GM20000 (cell line): ENCODE data around the gene SLC2A13.
"Not testable (repeated sequence)": the region's sequence is repeated elsewhere in the genome, so short reads cannot be mapped to it uniquely, and the experiment has no call there.

ENCODE experiments used
- DNase-seq: peaks from one replicate; pipeline ENCODE4 v3.0.0; 2012; ENCODE audit warnings: low spot score
- TF ChIP-seq, protein P1 (sequence below): IDR thresholded peaks from 2 replicates; pipeline ENCODE4 v1.5.1; 2012; ENCODE audit warnings: mild to moderate bottlenecking, control low read depth; ENCODE audit errors: extremely low read depth, missing control alignments

The SLC2A13 gene

DNA sequence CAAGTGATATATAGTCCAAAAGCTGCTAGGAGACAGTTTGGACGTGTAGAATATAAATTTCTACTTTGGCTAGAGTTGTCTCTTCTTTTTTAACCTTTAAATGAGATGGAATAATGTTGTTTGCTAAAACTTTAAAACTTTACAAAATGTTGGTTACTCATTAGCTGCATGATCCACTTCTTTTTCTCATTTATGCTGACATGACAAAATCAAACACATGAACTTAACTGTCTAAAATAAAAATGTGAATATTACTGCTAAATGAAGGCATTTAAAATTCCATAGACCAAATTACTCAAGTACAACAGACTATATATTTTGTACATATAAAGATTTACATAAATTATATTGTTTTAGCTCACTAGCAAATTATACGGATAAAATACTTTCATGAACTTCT, 350.4 kb downstream of the SLC2A13 start:
- DNase-seq, result no peak
- TF ChIP-seq, protein P1, sequence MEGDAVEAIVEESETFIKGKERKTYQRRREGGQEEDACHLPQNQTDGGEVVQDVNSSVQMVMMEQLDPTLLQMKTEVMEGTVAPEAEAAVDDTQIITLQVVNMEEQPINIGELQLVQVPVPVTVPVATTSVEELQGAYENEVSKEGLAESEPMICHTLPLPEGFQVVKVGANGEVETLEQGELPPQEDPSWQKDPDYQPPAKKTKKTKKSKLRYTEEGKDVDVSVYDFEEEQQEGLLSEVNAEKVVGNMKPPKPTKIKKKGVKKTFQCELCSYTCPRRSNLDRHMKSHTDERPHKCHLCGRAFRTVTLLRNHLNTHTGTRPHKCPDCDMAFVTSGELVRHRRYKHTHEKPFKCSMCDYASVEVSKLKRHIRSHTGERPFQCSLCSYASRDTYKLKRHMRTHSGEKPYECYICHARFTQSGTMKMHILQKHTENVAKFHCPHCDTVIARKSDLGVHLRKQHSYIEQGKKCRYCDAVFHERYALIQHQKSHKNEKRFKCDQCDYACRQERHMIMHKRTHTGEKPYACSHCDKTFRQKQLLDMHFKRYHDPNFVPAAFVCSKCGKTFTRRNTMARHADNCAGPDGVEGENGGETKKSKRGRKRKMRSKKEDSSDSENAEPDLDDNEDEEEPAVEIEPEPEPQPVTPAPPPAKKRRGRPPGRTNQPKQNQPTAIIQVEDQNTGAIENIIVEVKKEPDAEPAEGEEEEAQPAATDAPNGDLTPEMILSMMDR, result no peak

DNA sequence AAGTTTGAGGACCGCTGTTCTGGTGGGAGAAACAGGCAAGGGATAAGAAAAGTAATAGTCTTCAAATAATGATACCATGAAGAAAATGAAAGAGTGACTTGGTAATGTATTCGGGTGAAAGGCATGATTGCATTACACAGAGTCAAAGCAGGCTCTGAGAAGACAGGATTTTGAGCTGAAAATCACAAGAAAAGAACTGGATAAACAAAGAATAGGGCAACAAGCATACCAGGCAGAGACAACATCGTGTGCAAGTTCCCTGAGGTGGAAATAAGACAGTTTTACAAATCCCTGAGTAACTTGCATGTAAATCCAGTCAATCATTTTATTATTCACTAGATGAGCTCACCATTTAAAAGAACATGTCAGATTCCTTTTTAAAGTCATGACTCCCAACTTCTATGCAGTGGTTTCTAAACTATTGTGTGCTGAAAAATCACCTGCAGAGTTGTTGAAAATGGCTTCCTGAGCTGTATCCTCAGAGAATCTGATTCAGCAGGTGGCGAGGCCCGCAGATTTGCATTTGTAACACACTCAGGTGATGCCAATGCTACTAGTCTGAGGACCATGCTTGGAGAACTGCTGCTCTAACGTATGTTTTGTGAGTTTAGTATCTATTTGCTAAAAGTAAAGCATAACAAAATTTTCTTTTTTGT, 353.3 kb downstream of the SLC2A13 start:
- DNase-seq, result no peak
- TF ChIP-seq, protein P1, result no peak

DNA sequence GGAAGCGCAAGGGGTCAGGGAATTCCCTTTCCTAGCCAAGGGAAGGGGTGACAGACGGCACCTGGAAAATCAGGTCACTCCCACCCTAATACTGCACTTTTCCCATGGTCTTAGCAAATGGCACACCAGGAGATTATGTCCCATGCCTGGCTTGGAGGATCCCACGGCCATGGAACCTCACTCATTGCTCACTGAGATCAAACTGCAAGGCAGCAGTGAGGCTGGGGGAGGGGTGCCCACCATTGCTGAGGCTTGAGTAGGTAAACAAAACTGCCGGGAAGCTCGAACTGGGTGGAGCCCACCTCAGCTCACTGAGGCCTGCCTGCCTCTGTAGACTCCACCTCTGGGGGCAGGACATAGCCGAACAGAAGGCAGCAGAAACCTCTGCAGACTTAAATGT, 359.7 kb downstream of the SLC2A13 start:
- DNase-seq, result not testable (repeated sequence)

DNA sequence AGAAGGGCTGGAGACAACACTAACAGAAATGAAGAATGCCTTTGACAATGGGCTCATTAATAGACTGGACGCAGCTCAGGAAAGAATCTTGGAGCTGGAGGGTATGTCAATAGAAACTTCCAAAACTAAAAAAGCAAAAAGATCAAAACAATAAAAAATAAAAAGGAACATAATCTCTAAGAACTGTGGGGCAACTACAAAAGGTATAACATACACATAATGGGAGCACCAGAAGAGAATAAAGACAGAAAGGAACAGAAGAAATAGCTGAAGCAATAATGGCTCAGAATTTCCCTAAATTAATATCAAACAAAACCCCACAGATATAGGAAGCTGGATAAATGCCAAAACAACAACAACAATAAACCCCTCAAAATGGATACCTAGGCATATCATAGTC, 362.2 kb downstream of the SLC2A13 start:
- TF ChIP-seq, protein P1, result no peak

DNA sequence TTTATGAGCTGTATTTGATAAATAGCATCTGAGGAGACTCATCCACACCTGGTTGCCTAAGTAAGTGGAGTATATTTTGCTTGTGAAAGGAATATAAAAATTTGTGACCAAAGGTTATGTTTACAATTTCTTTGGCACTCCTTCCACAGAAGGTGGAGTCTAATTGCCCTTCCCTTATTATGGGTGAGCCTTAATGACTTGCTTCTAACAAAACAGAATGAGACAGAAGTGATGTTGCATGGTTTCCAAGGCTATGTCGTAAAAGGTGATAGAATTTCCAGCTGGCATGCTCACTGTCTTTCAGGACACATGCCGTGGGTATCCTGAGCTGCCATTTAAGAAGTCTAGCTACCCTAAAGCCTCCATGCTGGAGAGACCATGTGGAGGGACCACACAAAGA, 369.5 kb downstream of the SLC2A13 start:
- TF ChIP-seq, protein P1, result no peak
- no peak for DNase-seq

More for the DNA sequence above, 362.2 kb downstream of the SLC2A13 start:
- DNase-seq, result no peak

DNA sequence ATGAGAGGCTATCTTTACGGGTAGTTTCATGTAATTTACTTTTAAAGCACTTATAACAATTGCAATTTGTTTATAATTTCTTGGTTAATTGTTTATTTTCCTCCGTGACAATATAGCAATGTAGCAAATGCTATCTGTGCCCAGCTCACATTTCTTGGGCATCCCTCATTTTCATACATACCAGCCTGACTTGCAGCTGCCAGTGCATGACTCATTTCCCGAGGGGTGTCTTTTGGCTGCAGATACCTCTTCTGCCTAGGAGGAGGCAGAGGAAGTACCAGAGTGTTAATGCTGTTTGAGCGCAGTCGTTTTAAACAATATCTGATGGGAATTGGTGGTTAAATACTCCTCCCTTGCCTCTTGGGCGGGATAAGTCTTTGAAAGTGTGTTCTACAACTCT, 382.1 kb downstream of the SLC2A13 start:
- no peak for DNase-seq
- TF ChIP-seq, protein P1, result no peak

DNA sequence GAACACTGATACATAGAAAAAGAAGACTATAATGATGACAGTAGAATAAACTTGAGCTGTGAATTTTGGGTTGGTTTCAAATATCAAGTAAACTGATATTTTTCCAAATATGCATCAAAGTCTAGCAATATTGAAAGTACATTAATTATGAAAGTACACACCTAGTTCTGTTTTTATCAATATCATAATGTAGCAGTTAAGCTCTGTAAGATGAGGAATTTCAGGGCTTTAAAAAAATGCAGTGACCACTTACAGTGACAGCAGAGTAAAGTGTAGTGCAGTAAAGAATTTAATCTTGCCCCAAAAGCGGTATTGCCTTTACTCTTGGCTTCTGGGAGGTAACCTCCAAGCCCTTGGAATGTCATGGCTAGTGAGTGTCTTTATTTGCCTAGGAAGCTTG, 383.4 kb downstream of the SLC2A13 start:
- no peak for DNase-seq
- TF ChIP-seq, protein P1, result no peak

DNA sequence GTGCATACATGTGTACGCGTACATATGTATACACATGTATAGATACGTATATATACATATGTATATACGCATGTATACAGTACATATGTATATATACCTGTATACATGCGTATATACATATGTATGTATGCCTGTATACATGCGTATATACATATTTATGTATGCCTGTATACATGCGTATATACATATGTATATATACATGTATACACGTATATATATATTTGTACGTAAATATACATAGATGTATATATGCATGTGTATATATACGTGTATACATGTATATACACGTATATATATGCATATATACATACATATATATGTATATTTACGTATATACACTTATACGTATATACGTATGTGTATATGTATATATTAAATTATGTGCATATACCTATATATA, 392.3 kb downstream of the SLC2A13 start:
- TF ChIP-seq, protein P1, result no peak

More for the DNA sequence above, 392.3 kb downstream of the SLC2A13 start:
- no peak for DNase-seq
